Heart left ventricle (tissue), 13 donors: Measurements from ENCODE around the gene GSDMA.

Source experiments
- CTCF ChIP-seq, 12 donors: fragments of 200-600 bp; sonication (generic) in 4 of 12; IDR thresholded peaks; one replicate each; pipeline versions ENCODE4 v1.5.0 to v1.8.0; 2018 to 2022; ENCODE audit warnings: antibody characterized with exemption in 12 of 12, mild to moderate bottlenecking in 5 of 12
- POLR2A ChIP-seq, 2 donors: fragments of 450-650 bp; IDR thresholded peaks; one replicate each; pipeline ENCODE4 v1.6.1; 2017; ENCODE audit warnings: antibody characterized with exemption in 2 of 2, mild to moderate bottlenecking in 2 of 2, moderate library complexity in 2 of 2
- donor health status: ischemic (EF 13 %, LVEDD 7.1; RV severe dilation, severe dysfunction).
- donor health status: DM: no; HTN: yes; CAD: no.
- donor health status: DM: no; HTN: no; CAD: no.
- donor health status: ischemic (EF 25% LVEDD 6.9; RV normal size, moderate dysfunction).
- donor health status: ischemic (EF 25% LVEDD 5.7; RV mildly dilated, moderate dysfunction).
- donor health status: ischemic (EF 35%, LVEDD 5.7; RV mildly dilated, moderate dysfunction).
- donor health status: nonischemic (EF 11% LVEDD 7.7; RV severe dilation, severe dysfunction).
- donor health status: DM: yes; HTN: yes; CAD: no.
- donor health status: PGD.
- donor health status: ischemic (EF 29% LVEDD 5.4; RV normal size, mild dysfunction).
- donor health status: nonischemic (EF 23%, LVEDD 6.1; RV moderate dilation, normal function).

GRCh38 chr17:39979016-39979670 lies 16.3 kb downstream of the GSDMA start:
- TF ChIP-seq CTCF (IDR thresholded peaks at IDR 0.05) (no peak), POLR2A (IDR thresholded peaks at IDR 0.05) (no peak)
